Transverse colon (tissue), 4 donors: Measurements from ENCODE around the gene ITGB6. TPM values are rescaled to one million over a fixed set of nuclear protein-coding genes. Genes with fewer than 3 reads are reported as not detected.

Experiments used
- DNase-seq: peaks from one replicate; pipeline ENCODE4 v3.0.0-alpha.2; 2019
- H3K27ac ChIP-seq, 4 donors: fragments of 200-600 bp; sonication (generic); 2 replicates each; pipeline ENCODE4 v1.5.1; 2016 to 2018; ENCODE audit warnings: inconsistent platforms in 4 of 4
- H3K27me3 ChIP-seq: fragments of 200-600 bp; sonication (generic); 2 replicates; pipeline ENCODE4 v1.5.1; 2017; ENCODE audit warnings: inconsistent platforms
- H3K36me3 ChIP-seq, 4 donors: fragments of 200-600 bp; sonication (generic); 2 replicates each; pipeline ENCODE4 v1.5.1; 2017 to 2019; ENCODE audit warnings: inconsistent platforms in 4 of 4
- H3K4me1 ChIP-seq, 4 donors: fragments of 200-600 bp; sonication (generic); 2 replicates each; pipeline ENCODE4 v1.5.1; 2017 to 2020; ENCODE audit warnings: inconsistent platforms in 4 of 4
- H3K4me3 ChIP-seq, 4 donors: fragments of 200-600 bp; sonication (generic); 1 replicate in 1 of 4; 2 replicates in 3 of 4; pipeline versions ENCODE4 v1.5.1 to v1.6.1; 2017 to 2019; ENCODE audit warnings: inconsistent platforms in 4 of 4
- H3K9me3 ChIP-seq, 2 donors: fragments of 200-600 bp; sonication (generic); 2 replicates each; pipeline ENCODE4 v1.5.1; 2017 to 2019; ENCODE audit warnings: inconsistent platforms in 2 of 2
- CTCF ChIP-seq, 5 experiments: fragments of 200-600 bp in 3 of 5; fragments of 450-650 bp in 2 of 5; sonication (generic) in 3 of 5; IDR thresholded peaks; 1 replicate in 2 of 5; 2 replicates in 3 of 5; pipeline ENCODE4 v1.5.1; 2016 to 2017; ENCODE audit warnings: antibody characterized with exemption in 5 of 5, inconsistent platforms in 3 of 5, mild to moderate bottlenecking in 2 of 5, moderate library complexity in 1 of 5
- EP300 ChIP-seq: sonication (generic); formaldehyde crosslinking; IDR thresholded peaks from one replicate; pipeline ENCODE4 v1.6.1; 2017; ENCODE audit warnings: antibody characterized with exemption, low read depth
- POLR2A ChIP-seq: fragments of 450-650 bp; IDR thresholded peaks from one replicate; pipeline ENCODE4 v1.6.1; 2016; ENCODE audit warnings: antibody characterized with exemption, mild to moderate bottlenecking, moderate library complexity
- POLR2AphosphoS5 ChIP-seq, 3 donors: sonication (generic); formaldehyde crosslinking; IDR thresholded peaks; one replicate each; pipeline ENCODE4 v1.6.1; 2016; ENCODE audit warnings: antibody characterized with exemption in 3 of 3
- WGBS, 2 donors: methylation state at CpG; one replicate each; pipeline ENCODE4 v1.1.5; 2018; ENCODE audit warnings: low coverage in 1 of 2; 5-methylcytosine and 5-hydroxymethylcytosine counted together
- in situ Hi-C, 4 donors: fragments of 200-750 bp; cut with MboI; loops; one replicate each; pipeline versions ENCODE4 v1.15.0 to v1.15.1; 2017; ENCODE audit warnings: low sequenced_read_pairs in 3 of 4, low pct_ligation_motif_present in 1 of 4, low pct_unique_long_range_greater_than_20kb in 1 of 4
- intact Hi-C: fragments of 100-400 bp; cut with DNase I; formaldehyde crosslinking; loops from one replicate; pipeline ENCODE4 v1.15.1; 2023; ENCODE audit warnings: low total_unique reads
- total RNA-seq, 4 donors: library from RNA; depleted of rRNA; stranded (reverse); fragments of >200 nt; gene quantifications; one replicate each; pipeline ENCODE4 v1.1.0, GENCODE V29; 2016

ITGB6 gene
- 10 to 100 TPM in 3 of 4 donors, 1 to 10 TPM in 1; 7.6 to 28.8 (median 20.2) TPM for total RNA-seq

DNA sequence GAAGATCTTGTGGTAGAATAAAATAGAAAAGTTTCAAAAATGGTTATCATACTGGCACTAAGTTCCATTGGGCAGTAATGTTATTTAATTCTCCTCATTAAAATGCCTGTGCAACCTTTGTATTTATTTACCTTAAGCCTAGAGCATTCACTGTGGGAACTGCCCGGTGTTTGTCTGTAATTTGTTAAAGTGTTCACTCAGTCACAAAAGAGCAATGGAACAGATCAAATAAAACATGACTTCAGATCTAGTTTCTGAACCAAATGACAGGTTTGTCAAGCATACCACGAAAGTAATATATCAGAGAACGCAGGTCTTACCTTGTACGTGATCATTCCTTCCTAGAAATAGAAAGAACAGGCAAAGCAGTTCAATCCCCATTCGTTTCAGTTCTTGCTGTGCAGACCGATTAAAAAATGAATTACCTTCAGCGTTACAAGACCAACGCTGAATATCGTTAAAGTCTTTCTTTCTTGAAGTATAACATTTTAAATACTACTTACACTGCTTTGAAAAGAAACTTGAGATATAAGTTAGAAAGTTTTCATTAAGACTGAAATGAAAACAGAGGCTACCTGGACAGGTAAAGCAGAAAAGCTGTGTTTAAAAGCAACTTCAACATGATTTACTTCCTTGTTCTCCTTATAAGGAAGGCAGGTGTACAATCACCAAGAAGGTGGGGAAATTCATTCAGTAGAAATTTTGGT is at the start of gene ITGB6:
Gene ITGB6, minus strand, starts transcription at position 590 of the 707 bp plus-strand sequence. Its CDS starts 209 bp downstream, at position 381.
- intact Hi-C loops = no loop called here

DNA sequence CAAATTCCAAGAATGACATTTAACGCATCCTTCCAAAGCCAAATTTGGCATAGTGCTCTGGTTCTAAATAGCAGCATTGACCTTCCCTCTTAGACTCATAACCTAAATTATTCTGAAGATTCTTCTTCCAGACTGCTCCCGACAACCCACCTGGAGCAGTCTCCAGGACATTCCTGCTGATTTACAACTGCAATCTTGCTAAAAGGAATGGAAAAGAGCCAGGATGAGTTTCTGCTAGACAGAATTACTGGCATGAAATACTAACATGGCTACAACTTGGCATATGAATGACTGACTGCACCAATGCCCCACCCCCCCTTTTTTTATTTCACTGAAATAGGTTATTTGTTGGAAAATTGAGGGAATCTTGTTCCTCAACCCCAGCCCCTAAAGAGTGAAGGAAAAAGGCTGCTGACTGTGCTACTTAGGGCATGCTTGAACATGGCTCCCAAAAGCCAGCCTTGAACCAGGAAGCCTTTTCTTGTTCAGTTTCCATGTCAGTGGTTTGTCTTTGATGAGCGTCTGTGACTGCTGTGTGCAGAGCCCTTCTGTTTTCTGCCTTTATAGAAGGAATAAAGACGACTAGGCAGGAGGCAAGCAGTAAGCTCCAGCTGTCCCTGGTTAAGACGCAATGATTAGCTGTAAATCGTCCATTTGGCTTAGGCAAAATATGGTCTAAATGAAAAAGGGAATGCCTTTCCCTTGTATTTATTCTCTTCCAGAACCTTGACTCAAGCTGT is 47.4 kb upstream of the ITGB6 start:
- Histone ChIP-seq H3K27me3 (no peaks in the 10 kb centered on the region), H3K4me3 (no peak overlapping the region), H3K4me1 (peaks cover 0 to 9% (median 1%) of the 10 kb centered on the region in 4 donors), H3K9me3 (no peaks in the 10 kb centered on the region), H3K36me3 (no peaks in the 10 kb centered on the region), H3K27ac (no peak overlapping the region)
- in situ Hi-C loops = no loop called here
- no peak for TF ChIP-seq CTCF (IDR thresholded peaks at IDR 0.05)
- no peak for TF ChIP-seq POLR2AphosphoS5 (IDR thresholded peaks at IDR 0.05)
- TF ChIP-seq EP300 = no peak
- no peak for TF ChIP-seq POLR2A
- 75 to 78% methylated on average over 6 of the region's 6 CpGs for WGBS, 2 donors
- intact Hi-C loops = no loop called here
- DNase-seq = no peak

More for the DNA sequence above, at the start of gene ITGB6:
- DNase-seq = no peak
- in situ Hi-C loops = no loop called here
- Histone ChIP-seq H3K4me3 (peak within 1 kb of the TSS in 3 of 4 donors; percentile 28 to 34 (median 29)), H3K27me3 (no peaks in the 10 kb centered on the region), H3K27ac (peak within 1 kb of the TSS; percentile 60 to 80 (median 78)), H3K9me3 (no peaks in the 10 kb centered on the region), H3K36me3 (no peaks in the 10 kb centered on the region), H3K4me1 (peaks cover 0 to 4% (median 2%) of the 10 kb centered on the region in 4 donors)
- TF ChIP-seq POLR2AphosphoS5 (IDR thresholded peaks at IDR 0.05) = peak in 2 of 3 donors; percentile 30 to 48
- no peak for TF ChIP-seq CTCF (IDR thresholded peaks at IDR 0.05)
- peak; percentile 45 for TF ChIP-seq POLR2A
- TF ChIP-seq EP300 = no peak
- WGBS, 2 donors = 49 to 55% methylated on average over 6 to 9 of the region's 9 CpGs

- Histone ChIP-seq H3K4me1 (peaks cover 0 to 11% (median 10%) of the 10 kb centered on the region in 4 donors), H3K36me3 (no peaks in the 10 kb centered on the region), H3K4me3 (no peak overlapping the region), H3K27me3 (no peaks in the 10 kb centered on the region), H3K27ac (no peak overlapping the region), H3K9me3 (no peaks in the 10 kb centered on the region)
- TF ChIP-seq CTCF (IDR thresholded peaks at IDR 0.05) (no peak), POLR2AphosphoS5 (IDR thresholded peaks at IDR 0.05) (no peak), EP300 (no peak), POLR2A (no peak)
- in situ Hi-C loops = no loop called here
- WGBS, 2 donors = 86 to 100% methylated on average over 1 to 2 of the region's 2 CpGs
- intact Hi-C loops = no loop called here
- no peak for DNase-seq
Observed at GRCh38 chr2:160246356-160246755, 46.3 kb upstream of the ITGB6 start.

DNA sequence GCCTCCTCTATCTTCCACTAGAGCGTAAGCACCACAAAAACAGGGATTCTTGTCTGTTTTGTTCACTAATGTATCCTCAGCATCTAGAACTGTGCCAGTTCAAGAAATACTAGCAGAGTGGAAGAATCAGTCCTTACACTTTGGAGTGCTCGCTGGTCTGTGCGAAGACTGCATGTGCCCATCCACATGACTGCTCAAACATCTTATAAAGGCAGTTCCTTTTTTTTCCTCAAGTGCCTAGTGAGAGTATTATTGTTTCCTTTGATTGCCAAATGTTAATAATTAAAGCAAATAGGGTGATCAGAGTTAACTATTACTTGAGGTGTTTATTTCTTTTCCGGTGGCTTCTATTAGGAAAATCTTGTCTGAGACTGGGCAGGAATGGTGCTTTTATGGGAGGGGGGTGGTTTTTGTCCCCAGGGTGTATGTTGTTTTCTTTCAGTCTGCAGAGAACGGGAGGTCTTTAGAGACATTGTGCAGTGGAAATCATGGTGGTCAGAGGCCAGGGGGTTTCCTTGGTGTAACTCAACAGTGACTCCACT is 45.6 kb upstream of the ITGB6 start:
- TF ChIP-seq POLR2AphosphoS5 (IDR thresholded peaks at IDR 0.05) = no peak
- no peak for TF ChIP-seq POLR2A
- TF ChIP-seq CTCF (IDR thresholded peaks at IDR 0.05) = no peak
- TF ChIP-seq EP300 = no peak
- H3K36me3 ChIP-seq = no peaks in the 10 kb centered on the region
- no peak for DNase-seq
- WGBS, 2 donors = 89 to 94% methylated on average over 2 to 5 of the region's 5 CpGs
- no peak overlapping the region for H3K4me3 ChIP-seq
- H3K9me3 ChIP-seq = no peaks in the 10 kb centered on the region
- in situ Hi-C loops = no loop called here
- H3K27me3 ChIP-seq = no peaks in the 10 kb centered on the region
- no peak overlapping the region for H3K27ac ChIP-seq
- intact Hi-C loops = no loop called here
- H3K4me1 ChIP-seq = peaks cover 0 to 15% (median 10%) of the 10 kb centered on the region in 4 donors
